Posterior vena cava (tissue), 2 donors: ENCODE data around the gene SLFN12. TPM values are rescaled to one million over a fixed set of nuclear protein-coding genes. Genes with fewer than 3 reads are reported as not detected.

Experiments used
- DNase-seq: peaks from one replicate; pipeline ENCODE4 v3.0.0-alpha.2; 2020; ENCODE audit warnings: low spot score
- intact Hi-C, 2 donors: fragments of 100-400 bp; cut with DNase I; formaldehyde crosslinking; loops; one replicate each; pipeline versions ENCODE4 v1.14.1 to v1.14.2; 2022 to 2023
- total RNA-seq, 2 donors: library from RNA; stranded (reverse); fragmentation: NEBNext Ultra II Directional; extraction: Animal tissue kit (Norgen Biotek cat#: 25700); gene quantifications; one replicate each; pipeline ENCODE4 v1.2.1, GENCODE V29; 2021
- donor health status: DM: yes; HTN: yes; CAD: no.
- donor health status: DM: yes; HTN: yes; CAD: no.

The SLFN12 gene
- total RNA-seq, 2 donors from 2014 or later = 13.1 to 15.0 TPM

DNA sequence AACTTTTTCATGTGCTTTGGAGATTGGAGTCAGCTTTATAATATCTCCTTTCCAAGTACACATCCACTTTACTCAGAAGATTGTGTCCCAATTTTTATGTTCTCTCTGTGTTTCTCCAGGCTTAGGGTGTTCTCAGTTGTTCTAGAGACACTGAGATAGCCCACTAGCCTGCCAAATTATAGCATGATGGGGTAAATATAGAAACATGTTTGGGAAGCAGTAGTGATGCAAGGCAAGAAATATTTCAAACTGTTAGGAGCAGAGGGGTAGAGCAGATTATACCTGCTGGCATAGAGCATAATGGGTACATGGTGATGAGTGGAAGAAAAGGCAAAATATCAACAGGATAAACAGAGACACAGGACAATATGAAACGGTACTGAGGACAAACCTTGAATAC lies 71.3 kb downstream of the SLFN12 start:
- no peak for DNase-seq
- intact Hi-C loops = no loop called here

Other genes with a start within 250 kb of the SLFN12 start
- not detected for gene SLC35G3, start 238.1 kb downstream of the SLFN12 start, total RNA-seq
- 10 to 100 TPM; 41.6 to 46.3 TPM for gene SLFN5, start 189.4 kb downstream of the SLFN12 start, total RNA-seq
- 10 to 100 TPM; 35.3 to 53.1 TPM for gene SLFN11, start 58.9 kb downstream of the SLFN12 start, total RNA-seq
- gene SLFN13, start 16.3 kb upstream of the SLFN12 start, total RNA-seq = 10 to 100 TPM in 1 of 2 donors, 1 to 10 TPM in 1; 8.8 to 17.9 TPM
- gene SLFN12L, start 105.2 kb upstream of the SLFN12 start, total RNA-seq = 1 to 10 TPM; 1.4 to 1.6 TPM
- not detected for gene SLFN14, start 128.3 kb upstream of the SLFN12 start, total RNA-seq
- 1 to 10 TPM; 3.4 to 3.6 TPM for gene PEX12, start 146.1 kb upstream of the SLFN12 start, total RNA-seq
- gene AP2B1, start 154.8 kb upstream of the SLFN12 start, total RNA-seq = 100 to 1,000 TPM; 101 to 105 TPM